K562 (cell line): Measurements from ENCODE around the gene FAM3C. TPM values are rescaled to one million over a fixed set of nuclear protein-coding genes. Genes with fewer than 3 reads are reported as not detected.

Experiments used
- ARID2 ChIP-seq: fragments of 450-650 bp; IDR thresholded peaks from 2 replicates; pipeline ENCODE4 v1.6.1; 2017; ENCODE audit warnings: antibody characterized with exemption, mild to moderate bottlenecking
- CBX3 ChIP-seq, 2 experiments: IDR thresholded peaks; 1 replicate in 1 of 2; 2 replicates in 1 of 2; pipeline ENCODE4 v1.6.1; 2012; ENCODE audit warnings: inconsistent platforms in 2 of 2, low read length in 2 of 2, borderline replicate concordance in 1 of 2, control low read depth in 1 of 2
- CC2D1A ChIP-seq: fragments of 450-650 bp; IDR thresholded peaks from 2 replicates; pipeline ENCODE4 v1.6.1; 2017; ENCODE audit warnings: mild to moderate bottlenecking
- DDX20 ChIP-seq: fragments of 450-650 bp; IDR thresholded peaks from 2 replicates; pipeline ENCODE4 v1.6.1; 2016; ENCODE audit warnings: missing genetic modification characterization, low read depth, mild to moderate bottlenecking, missing compliant biosample characterization, moderate library complexity
- ELK3 ChIP-seq: fragments of 450-650 bp; formaldehyde crosslinking; IDR thresholded peaks from 2 replicates; pipeline ENCODE4 v1.4.0; 2020; ENCODE audit warnings: mild to moderate bottlenecking
- ID3 ChIP-seq, 2 experiments: fragments of 250-450 bp in 1 of 2; fragments of 450-650 bp in 1 of 2; sonication (Bioruptor Pico) in 1 of 2; IDR thresholded peaks; 2 replicates each; pipeline versions ENCODE4 v1.6.1 to v1.8.0; 2016 to 2021; ENCODE audit warnings: mild to moderate bottlenecking in 2 of 2, moderate library complexity in 2 of 2, missing compliant biosample characterization in 1 of 2, missing genetic modification characterization in 1 of 2
- JUND ChIP-seq, 2 experiments: IDR thresholded peaks; 2 replicates in 1 of 2; 3 replicates in 1 of 2; pipeline ENCODE4 v1.6.1; 2011; ENCODE audit warnings: borderline replicate concordance in 2 of 2, low read depth in 2 of 2, low read length in 2 of 2, improper control_type of control experiment in 1 of 2, missing biosample characterization in 1 of 2, missing genetic modification characterization in 1 of 2, missing genetic modification reagents in 1 of 2
- LCOR ChIP-seq: sonication (generic); formaldehyde crosslinking; IDR thresholded peaks from 2 replicates; pipeline ENCODE4 v1.8.0; 2022; ENCODE audit warnings: mild to moderate bottlenecking, missing genetic modification reagents
- MCM3 ChIP-seq: fragments of 450-650 bp; IDR thresholded peaks from 2 replicates; pipeline ENCODE4 v1.6.1; 2016
- PRMT5 ChIP-seq: sonication (generic); formaldehyde crosslinking; IDR thresholded peaks from 2 replicates; pipeline ENCODE4 v1.5.0; 2020; ENCODE audit warnings: missing genetic modification reagents
- TOE1 ChIP-seq, 2 experiments: fragments of 450-650 bp in 1 of 2; sonication (generic) in 1 of 2; formaldehyde crosslinking in 1 of 2; IDR thresholded peaks; 2 replicates each; pipeline versions ENCODE4 v1.7.1 to v1.8.0; 2016 to 2022; ENCODE audit warnings: borderline replicate concordance in 2 of 2, mild to moderate bottlenecking in 2 of 2, antibody characterized with exemption in 1 of 2, inconsistent platforms in 1 of 2, low read depth in 1 of 2, missing genetic modification reagents in 1 of 2, moderate library complexity in 1 of 2
- TSHZ1 ChIP-seq: fragments of 250-450 bp; sonication (Bioruptor Pico); IDR thresholded peaks from 2 replicates; pipeline ENCODE4 v1.4.0; 2020; ENCODE audit warnings: mild to moderate bottlenecking, moderate library complexity
- ZBTB33 ChIP-seq: sonication (generic); formaldehyde crosslinking; IDR thresholded peaks from 2 replicates; pipeline ENCODE4 v1.8.1; 2023; ENCODE audit warnings: mild to moderate bottlenecking, missing genetic modification reagents
- ZBTB8A ChIP-seq: fragments of 450-650 bp; IDR thresholded peaks from 2 replicates; pipeline ENCODE4 v1.6.1; 2018; ENCODE audit warnings: mild to moderate bottlenecking, moderate library complexity; ENCODE audit not compliant: partially characterized antibody
- ZNF143 ChIP-seq: sonication (generic); formaldehyde crosslinking; IDR thresholded peaks from 2 replicates; pipeline ENCODE4 v1.9.0; 2022; ENCODE audit warnings: mild to moderate bottlenecking, missing genetic modification reagents
- ZNF212 ChIP-seq: fragments of 450-650 bp; formaldehyde crosslinking; IDR thresholded peaks from 2 replicates; pipeline ENCODE4 v1.4.0; 2020; ENCODE audit warnings: mild to moderate bottlenecking
- ZNF224 ChIP-seq: sonication (generic); formaldehyde crosslinking; IDR thresholded peaks from 2 replicates; pipeline ENCODE4 v1.8.0; 2022; ENCODE audit warnings: mild to moderate bottlenecking, missing genetic modification reagents
- ZNF507 ChIP-seq: conservative IDR thresholded peaks from 2 replicates; pipeline ENCODE4 v1.6.1; 2017; ENCODE audit warnings: missing genetic modification characterization, missing compliant biosample characterization
- ZNF77 ChIP-seq: fragments of 250-450 bp; sonication (Bioruptor Pico); IDR thresholded peaks from 2 replicates; pipeline ENCODE4 v1.5.0; 2020
- polyA plus RNA-seq, 8 experiments: library from polyadenylated mRNA; depleted of rRNA in 4 of 8; stranded (reverse) in 5 of 8; unstranded in 3 of 8; fragments of >200 nt; fragmentation: Nextera tagmentation in 2 of 8; fragmentation: Illumina TruSeq in 1 of 8; extraction: Ambion mirVana in 2 of 8; extraction: Trizol in 1 of 8; gene quantifications; 2 replicates each; pipeline versions ENCODE4 v1.2.1 to v1.2.3, GENCODE V29; 2011 to 2014; ENCODE audit warnings: inconsistent platforms in 1 of 8, missing spikeins in 1 of 8
- total RNA-seq, 7 experiments: library from RNA; depleted of rRNA in 6 of 7; stranded (reverse); fragments of >200 nt in 6 of 7; fragmentation: Illumina TruSeq in 2 of 7; extraction: Trizol in 2 of 7; gene quantifications; 2 replicates each; pipeline versions ENCODE4 v1.2.1 to v1.2.3, GENCODE V29; 2011 to 2021; ENCODE audit warnings: low replicate concordance in 1 of 7

The FAM3C gene
- total and polyA plus RNA-seq, 9 of the 15 experiments (the other 6 are each of a cell fraction or from before 2014, with no cell fraction given): 10.6 to 42.6 (median 30.0) TPM

GRCh38 chr7:121395961-121396757 lies at the start of gene FAM3C (continued):
- TF ChIP-seq TSHZ1 (CRISPR knock-in tag) (no peak), DDX20 (tag) (no peak), ZNF224 (CRISPR knock-in tag) (0 out of 2 replicates have a peak, but pooled peaks have one; percentile 52), MCM3 (no peak), LCOR (CRISPR knock-in tag) (peak; percentile 49; the same call in 1 of the 2 replicates), ZBTB33 (peak; percentile 86), CC2D1A (peak; percentile 24; the same call in 1 of the 2 replicates), ID3 (CRISPR knock-in tag; IDR thresholded peaks at IDR 0.05) (no peak), ID3 (tag; IDR thresholded peaks at IDR 0.05) (peak; percentile 76; the same call in 1 of the 2 replicates), ZBTB8A (no peak), TOE1 (IDR thresholded peaks at IDR 0.05; ENCODE audit: borderline replicate concordance) (peak; percentile 75; the same call in 1 of the 2 replicates), TOE1 (CRISPR knock-in tag; IDR thresholded peaks at IDR 0.05; ENCODE audit: borderline replicate concordance, low read depth) (no peak), ZNF77 (CRISPR knock-in tag) (no peak), ZNF143 (no peak), PRMT5 (CRISPR knock-in tag) (no peak), ZNF507 (no peak), JUND (IDR thresholded peaks at IDR 0.05; ENCODE audit: borderline replicate concordance, low read depth, low read length) (peak; percentile 60), JUND (tag; IDR thresholded peaks at IDR 0.05; ENCODE audit: borderline replicate concordance, low read depth, low read length) (peak; percentile 62; the same call in 1 of the 3 replicates), ZNF212 (no peak), ELK3 (CRISPR knock-in tag) (no peak), CBX3 (IDR thresholded peaks at IDR 0.05; ENCODE audit: borderline replicate concordance in 1 of 2, low read length in 2 of 2) (0 out of 3 replicates have a peak, but pooled peaks of 1 of the 2 experiments have one; percentile 56), ARID2 (no peak)
